Memory B cell (primary cell): ENCODE data around the gene RET.
A peak's percentile ranks its signal among the peaks of the same experiment; 100 is the strongest.
"Not testable (repeated sequence)": the region's sequence is repeated elsewhere in the genome, so short reads cannot be mapped to it uniquely, and the experiment has no call there.

ENCODE experiments used
- ATAC-seq: fragments of 150-1000 bp; cut with Tn5 transposase; 2 replicates; pipeline ENCODE4 v1.10.0; 2021; ENCODE audit warnings: low read depth, mild to moderate bottlenecking, moderate library complexity
- DNase-seq, 2 donors: peaks; one replicate each; pipeline ENCODE4 v3.0.0; 2022; ENCODE audit warnings: low spot score in 2 of 2
- H3K27ac Mint-ChIP-seq: one replicate; pipeline ENCODE4 v1.8.0; 2022; ENCODE audit warnings: mild to moderate bottlenecking, moderate library complexity, mixed read lengths
- H3K27me3 Mint-ChIP-seq: one replicate; pipeline ENCODE4 v1.8.0; 2022; ENCODE audit warnings: mixed read lengths
- H3K36me3 Mint-ChIP-seq: one replicate; pipeline ENCODE4 v1.8.0; 2022; ENCODE audit warnings: mild to moderate bottlenecking, mixed read lengths
- H3K4me1 Mint-ChIP-seq: one replicate; pipeline ENCODE4 v1.8.0; 2022; ENCODE audit warnings: mixed read lengths
- H3K4me3 Mint-ChIP-seq: one replicate; pipeline ENCODE4 v1.8.0; 2022; ENCODE audit warnings: mild to moderate bottlenecking, moderate library complexity, mixed read lengths
- H3K9me3 Mint-ChIP-seq: one replicate; pipeline ENCODE4 v1.8.0; 2022; ENCODE audit warnings: mixed read lengths

The RET gene

DNA sequence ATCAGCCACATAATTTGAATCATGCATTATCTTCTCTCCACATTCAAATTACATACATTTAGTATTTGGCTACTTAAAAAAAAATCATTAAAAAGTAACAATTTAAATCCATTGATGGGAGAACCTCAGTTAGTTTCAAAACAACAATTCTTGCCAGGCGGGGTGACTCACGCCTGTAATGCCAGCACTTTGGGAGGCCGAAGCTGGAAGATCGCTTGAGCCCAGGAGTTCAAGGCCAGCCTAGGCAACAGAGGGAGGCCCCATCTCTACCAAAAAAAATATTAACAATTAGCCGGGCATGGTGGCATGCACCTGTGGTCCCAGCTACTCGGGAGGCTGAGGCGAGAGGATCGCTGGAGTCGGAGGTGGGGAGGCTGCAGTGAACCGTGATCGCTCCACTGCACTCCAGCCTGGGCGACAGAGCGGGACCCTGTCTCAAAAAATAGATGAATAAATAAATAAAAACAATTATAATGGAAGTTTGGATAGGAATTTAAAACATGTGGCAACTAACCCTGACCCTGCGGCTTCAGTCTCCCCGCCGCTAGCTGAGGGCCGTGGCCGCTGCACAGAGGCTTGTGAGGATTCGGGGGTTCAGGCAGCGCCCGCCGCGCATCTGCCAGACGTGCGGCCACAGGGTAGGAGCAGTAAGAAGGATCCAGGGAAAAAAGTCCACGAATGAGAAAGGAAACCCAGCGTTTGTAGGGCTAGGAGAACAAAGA, 60.3 kb downstream of the RET start:
- no peak for ATAC-seq

GRCh38 chr10:43137717-43138020, 60.8 kb downstream of the RET start:
- peak; percentile 8 for ATAC-seq
- H3K27me3 Mint-ChIP-seq: no peaks in the 10 kb centered on the region
- no peak for DNase-seq

More for the DNA sequence above, 60.3 kb downstream of the RET start:
- H3K9me3 Mint-ChIP-seq: no peaks in the 10 kb centered on the region
- peak overlapping the region; percentile 86 for H3K27ac Mint-ChIP-seq
- H3K4me3 Mint-ChIP-seq: peak overlapping the region; percentile 94
- no peaks in the 10 kb centered on the region for H3K27me3 Mint-ChIP-seq
- peaks cover 34% of the 10 kb centered on the region for H3K4me1 Mint-ChIP-seq
- no peak for DNase-seq
- H3K36me3 Mint-ChIP-seq: peaks cover 4% of the 10 kb centered on the region

GRCh38 chr10:43138021-43138756, 61.3 kb downstream of the RET start, which contains the start of gene CSGALNACT2:
CSGALNACT2 (plus strand) TSS chr10:43138445; CDS start chr10:43155150, 16,705 bp downstream.
- H3K4me1 Mint-ChIP-seq: peaks cover 40% of the 10 kb centered on the region
- H3K27ac Mint-ChIP-seq: peak within 1 kb of the TSS; percentile 99
- H3K9me3 Mint-ChIP-seq: no peaks in the 10 kb centered on the region
- peaks cover 4% of the 10 kb centered on the region for H3K36me3 Mint-ChIP-seq
- H3K27me3 Mint-ChIP-seq: no peaks in the 10 kb centered on the region
- DNase-seq (peak; percentile 79 to 85), ATAC-seq (peak; percentile 82)
- peak within 1 kb of the TSS; percentile 96 for H3K4me3 Mint-ChIP-seq

More at GRCh38 chr10:43137717-43138020, 60.8 kb downstream of the RET start:
- Mint-ChIP-seq H3K4me1 (peaks cover 39% of the 10 kb centered on the region), H3K9me3 (no peaks in the 10 kb centered on the region), H3K36me3 (peaks cover 4% of the 10 kb centered on the region), H3K27ac (peak overlapping the region; percentile 86), H3K4me3 (peak overlapping the region; percentile 94)

DNA sequence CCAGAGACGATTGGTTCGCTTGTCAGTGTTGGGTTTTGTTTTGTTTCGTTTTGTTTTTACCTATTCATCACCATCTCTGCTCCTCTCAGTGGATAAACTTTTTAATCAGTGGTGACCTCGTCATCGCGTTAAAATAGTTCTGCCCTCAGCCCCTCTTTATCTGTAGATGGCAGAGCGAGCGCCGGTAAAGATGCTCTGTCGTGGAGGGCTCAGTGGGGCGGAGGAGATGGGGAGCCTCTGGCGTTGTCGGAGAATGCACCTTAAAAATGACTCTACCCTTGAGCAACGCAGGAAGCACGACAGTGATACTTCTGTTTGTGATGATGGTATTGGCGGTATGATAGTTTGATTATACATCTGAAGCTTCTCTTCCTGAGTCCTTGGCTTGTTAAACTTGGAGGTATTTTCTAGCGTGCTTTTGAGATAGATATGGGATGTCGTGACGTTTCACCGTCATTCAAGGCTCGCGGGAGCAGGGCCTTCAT, 61.9 kb downstream of the RET start:
- H3K36me3 Mint-ChIP-seq: peaks cover 5% of the 10 kb centered on the region
- H3K27ac Mint-ChIP-seq: peak overlapping the region; percentile 99
- no peaks in the 10 kb centered on the region for H3K27me3 Mint-ChIP-seq
- peak overlapping the region; percentile 96 for H3K4me3 Mint-ChIP-seq
- no peaks in the 10 kb centered on the region for H3K9me3 Mint-ChIP-seq
- peaks cover 46% of the 10 kb centered on the region for H3K4me1 Mint-ChIP-seq
- ATAC-seq: peak; percentile 64
- DNase-seq: peak in 1 of 2 donors; percentile 59

DNA sequence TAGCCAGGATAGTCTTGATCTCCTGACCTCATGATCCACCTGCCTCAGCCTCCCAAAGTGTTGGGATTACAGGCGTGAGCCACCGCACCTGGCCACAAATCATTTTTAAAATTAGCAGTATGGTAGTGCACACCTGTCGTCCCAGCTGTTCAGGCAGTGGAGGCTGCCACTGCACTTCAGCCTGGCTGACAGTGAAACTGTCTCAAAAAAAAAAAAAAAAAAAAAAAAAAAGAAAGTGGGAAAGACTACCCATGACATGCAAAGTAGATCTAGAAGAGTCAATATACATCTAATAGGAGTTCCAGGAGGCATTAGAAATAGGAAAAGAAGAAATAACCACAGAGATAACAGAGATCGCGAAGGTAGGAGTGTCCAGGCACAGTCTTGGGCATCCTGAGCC, 64.6 kb downstream of the RET start:
- Mint-ChIP-seq H3K27ac (no peak overlapping the region), H3K4me3 (no peak overlapping the region), H3K36me3 (peaks cover 4% of the 10 kb centered on the region)

DNA sequence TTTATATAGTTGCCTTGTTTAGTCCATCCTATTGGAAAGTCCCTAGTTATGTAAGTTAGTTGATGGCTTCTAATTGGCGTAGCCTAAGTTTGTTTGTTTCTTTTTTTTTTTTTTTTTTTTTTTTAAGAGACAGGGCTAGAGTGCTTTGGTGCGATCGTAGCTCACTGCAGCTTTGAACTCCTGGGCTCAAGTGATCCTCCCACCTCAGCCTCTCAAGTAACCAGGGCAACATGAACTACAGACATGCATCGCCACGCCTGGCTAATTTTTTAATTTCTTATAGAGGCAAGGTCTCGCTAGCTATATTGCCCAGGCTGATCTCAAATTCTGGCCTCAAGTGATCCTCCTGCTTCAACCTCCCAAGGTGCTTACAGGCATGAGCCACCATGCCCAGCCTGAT, 68.4 kb downstream of the RET start:
- no peak overlapping the region for H3K4me3 Mint-ChIP-seq
- H3K36me3 Mint-ChIP-seq: peaks cover 7% of the 10 kb centered on the region
- peaks cover 34% of the 10 kb centered on the region for H3K4me1 Mint-ChIP-seq
- no peaks in the 10 kb centered on the region for H3K9me3 Mint-ChIP-seq
- ATAC-seq (peak; percentile 40), DNase-seq (no peak)
- H3K27ac Mint-ChIP-seq: no peak overlapping the region
- H3K27me3 Mint-ChIP-seq: no peaks in the 10 kb centered on the region

More for the DNA sequence above, 64.6 kb downstream of the RET start:
- peaks cover 50% of the 10 kb centered on the region for H3K4me1 Mint-ChIP-seq
- H3K27me3 Mint-ChIP-seq: no peaks in the 10 kb centered on the region
- H3K9me3 Mint-ChIP-seq: no peaks in the 10 kb centered on the region
- DNase-seq: no peak
- ATAC-seq: no peak

DNA sequence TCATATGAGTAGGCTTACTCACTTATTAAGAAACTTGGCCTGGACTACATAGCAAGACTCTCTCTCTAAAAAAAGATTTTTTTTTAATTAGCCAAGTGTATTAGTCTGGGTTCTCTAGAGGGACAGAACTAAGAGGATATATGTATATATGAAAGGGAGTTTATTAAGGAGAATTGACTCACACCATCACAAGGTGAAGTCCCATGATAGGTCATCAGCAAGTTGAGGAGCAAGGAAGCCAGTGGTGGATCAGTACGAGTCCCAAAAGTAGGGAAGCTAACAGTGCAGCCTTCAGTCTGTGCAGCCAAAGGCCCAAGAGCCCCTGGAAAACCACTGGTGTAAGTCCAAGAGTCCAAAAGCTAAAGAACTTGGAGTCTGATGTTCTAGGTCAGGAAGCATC, 69.1 kb downstream of the RET start:
- not testable (repeated sequence) for DNase-seq, H3K27ac Mint-ChIP-seq, H3K27me3 Mint-ChIP-seq, H3K9me3 Mint-ChIP-seq, H3K36me3 Mint-ChIP-seq, ATAC-seq, H3K4me3 Mint-ChIP-seq
- H3K4me1 Mint-ChIP-seq: peaks cover 31% of the 10 kb centered on the region

GRCh38 chr10:43151371-43151770, 74.5 kb downstream of the RET start:
- peaks cover 18% of the 10 kb centered on the region for H3K4me1 Mint-ChIP-seq
- H3K27me3 Mint-ChIP-seq: no peaks in the 10 kb centered on the region
- no peak overlapping the region for H3K27ac Mint-ChIP-seq
- ATAC-seq (no peak), DNase-seq (no peak)
- H3K36me3 Mint-ChIP-seq: peaks cover 7% of the 10 kb centered on the region
- no peak overlapping the region for H3K4me3 Mint-ChIP-seq
- no peaks in the 10 kb centered on the region for H3K9me3 Mint-ChIP-seq

DNA sequence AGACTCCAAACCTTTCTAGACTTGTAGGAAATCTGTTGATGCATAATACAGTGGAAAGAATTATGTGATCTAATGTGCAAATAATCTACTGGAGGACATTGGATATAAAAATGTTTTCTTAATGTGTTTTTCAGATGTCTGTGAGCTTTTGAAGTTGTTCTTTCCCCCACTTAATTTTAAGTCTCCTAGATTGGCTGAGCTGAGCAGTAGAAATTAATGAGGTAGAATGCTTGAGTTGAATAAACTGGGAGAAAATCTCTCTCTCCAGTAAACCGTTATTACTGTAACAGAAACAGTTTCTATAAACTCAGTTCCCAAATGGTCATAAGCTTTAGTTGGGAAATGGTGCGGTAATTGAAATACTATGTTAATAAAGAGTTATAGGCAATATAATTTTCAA, 77.0 kb downstream of the RET start:
- peaks cover 12% of the 10 kb centered on the region for H3K36me3 Mint-ChIP-seq
- no peaks in the 10 kb centered on the region for H3K9me3 Mint-ChIP-seq
- H3K27me3 Mint-ChIP-seq: no peaks in the 10 kb centered on the region
- ATAC-seq (no peak), DNase-seq (no peak)
- no peak overlapping the region for H3K4me3 Mint-ChIP-seq
- H3K27ac Mint-ChIP-seq: no peak overlapping the region
- H3K4me1 Mint-ChIP-seq: peaks cover 26% of the 10 kb centered on the region

DNA sequence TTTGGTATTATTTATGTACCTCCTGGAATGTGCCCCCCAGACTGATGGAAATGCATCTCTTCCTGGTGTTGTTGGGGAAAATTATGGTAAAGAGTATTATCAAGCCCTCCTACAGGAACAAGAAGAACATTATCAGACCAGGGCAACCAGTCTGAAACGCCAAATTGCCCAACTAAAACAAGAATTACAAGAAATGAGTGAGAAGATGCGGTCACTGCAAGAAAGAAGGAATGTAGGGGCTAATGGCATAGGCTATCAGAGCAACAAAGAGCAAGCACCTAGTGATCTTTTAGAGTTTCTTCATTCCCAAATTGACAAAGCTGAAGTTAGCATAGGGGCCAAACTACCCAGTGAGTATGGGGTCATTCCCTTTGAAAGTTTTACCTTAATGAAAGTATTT, 78.4 kb downstream of the RET start:
- no peak for ATAC-seq
- H3K4me1 Mint-ChIP-seq: peaks cover 28% of the 10 kb centered on the region

GRCh38 chr10:43155741-43156140, 78.9 kb downstream of the RET start:
- H3K27ac Mint-ChIP-seq: no peak overlapping the region
- no peaks in the 10 kb centered on the region for H3K9me3 Mint-ChIP-seq
- H3K36me3 Mint-ChIP-seq: peaks cover 12% of the 10 kb centered on the region
- DNase-seq (no peak), ATAC-seq (no peak)
- peaks cover 28% of the 10 kb centered on the region for H3K4me1 Mint-ChIP-seq
- no peak overlapping the region for H3K4me3 Mint-ChIP-seq
- no peaks in the 10 kb centered on the region for H3K27me3 Mint-ChIP-seq

More for the DNA sequence above, 78.4 kb downstream of the RET start:
- Mint-ChIP-seq H3K27me3 (no peaks in the 10 kb centered on the region), H3K36me3 (peaks cover 11% of the 10 kb centered on the region), H3K9me3 (no peaks in the 10 kb centered on the region), H3K27ac (no peak overlapping the region), H3K4me3 (no peak overlapping the region)
- DNase-seq: no peak

GRCh38 chr10:43156590-43157341, 79.9 kb downstream of the RET start:
- peaks cover 20% of the 10 kb centered on the region for H3K36me3 Mint-ChIP-seq
- peak overlapping the region; percentile 79 for H3K27ac Mint-ChIP-seq
- no peaks in the 10 kb centered on the region for H3K27me3 Mint-ChIP-seq
- DNase-seq (no peak), ATAC-seq (no peak)
- H3K4me3 Mint-ChIP-seq: no peak overlapping the region
- H3K4me1 Mint-ChIP-seq: peaks cover 30% of the 10 kb centered on the region
- no peaks in the 10 kb centered on the region for H3K9me3 Mint-ChIP-seq

DNA sequence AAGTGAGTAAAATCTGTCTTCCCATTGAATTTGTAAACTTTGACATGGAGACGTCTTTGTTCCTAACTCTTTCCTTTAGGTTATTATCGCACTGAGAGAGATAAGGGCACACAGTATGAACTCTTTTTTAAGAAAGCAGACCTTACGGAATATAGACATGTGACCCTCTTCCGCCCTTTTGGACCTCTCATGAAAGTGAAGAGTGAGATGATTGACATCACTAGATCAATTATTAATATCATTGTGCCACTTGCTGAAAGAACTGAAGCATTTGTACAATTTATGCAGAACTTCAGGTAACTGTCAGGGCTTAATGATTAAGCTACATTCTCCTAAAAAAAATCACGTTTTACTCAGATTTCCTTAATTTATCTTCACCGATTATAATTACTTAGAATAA, 81.8 kb downstream of the RET start:
- ATAC-seq (no peak), DNase-seq (no peak)
- Mint-ChIP-seq H3K27ac (no peak overlapping the region), H3K27me3 (no peaks in the 10 kb centered on the region), H3K4me3 (no peak overlapping the region), H3K9me3 (no peaks in the 10 kb centered on the region), H3K4me1 (peaks cover 28% of the 10 kb centered on the region), H3K36me3 (peaks cover 31% of the 10 kb centered on the region)
